ENCODE measurements around the gene CWC27. TPM values are rescaled to one million over a fixed set of nuclear protein-coding genes. Genes with fewer than 3 reads are reported as not detected.

The CWC27 gene
- total RNA-seq, 1 donor from 2014 or later: 28.9 TPM

DNA sequence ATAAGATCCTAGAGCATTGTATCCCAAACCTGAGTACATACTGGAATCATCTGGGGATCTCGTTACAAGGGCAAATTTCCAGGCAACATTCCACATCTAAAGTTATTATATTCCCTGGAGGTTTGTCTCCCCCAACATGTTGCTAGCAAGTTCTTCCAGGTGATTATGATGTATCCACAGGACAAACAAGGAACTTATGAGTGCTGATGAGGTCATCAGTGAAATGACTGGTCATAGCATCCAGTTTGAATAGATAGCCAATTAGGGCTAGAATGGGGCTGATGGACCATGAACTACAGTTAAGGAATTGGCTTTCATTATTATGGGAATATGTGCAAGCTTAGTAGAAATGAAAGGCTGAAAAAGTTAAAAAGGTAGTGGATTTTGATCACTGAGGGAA is 115.2 kb downstream of the CWC27 start:
- Mint-ChIP-seq H3K4me3 (no peak overlapping the region), H3K27me3 (no peaks in the 10 kb centered on the region), H3K9me3 (peaks cover 2% of the 10 kb centered on the region), H3K36me3 (ENCODE audit: low read depth) (peaks cover 5% of the 10 kb centered on the region), H3K4me1 (no peaks in the 10 kb centered on the region), H3K27ac (no peak overlapping the region)
- DNase-seq (no peak), ATAC-seq (ENCODE audit: low read depth) (no peak)
- ChIA-PET POLR2A (no interaction called here), CTCF (no interaction called here)
- TF ChIP-seq, protein P1, sequence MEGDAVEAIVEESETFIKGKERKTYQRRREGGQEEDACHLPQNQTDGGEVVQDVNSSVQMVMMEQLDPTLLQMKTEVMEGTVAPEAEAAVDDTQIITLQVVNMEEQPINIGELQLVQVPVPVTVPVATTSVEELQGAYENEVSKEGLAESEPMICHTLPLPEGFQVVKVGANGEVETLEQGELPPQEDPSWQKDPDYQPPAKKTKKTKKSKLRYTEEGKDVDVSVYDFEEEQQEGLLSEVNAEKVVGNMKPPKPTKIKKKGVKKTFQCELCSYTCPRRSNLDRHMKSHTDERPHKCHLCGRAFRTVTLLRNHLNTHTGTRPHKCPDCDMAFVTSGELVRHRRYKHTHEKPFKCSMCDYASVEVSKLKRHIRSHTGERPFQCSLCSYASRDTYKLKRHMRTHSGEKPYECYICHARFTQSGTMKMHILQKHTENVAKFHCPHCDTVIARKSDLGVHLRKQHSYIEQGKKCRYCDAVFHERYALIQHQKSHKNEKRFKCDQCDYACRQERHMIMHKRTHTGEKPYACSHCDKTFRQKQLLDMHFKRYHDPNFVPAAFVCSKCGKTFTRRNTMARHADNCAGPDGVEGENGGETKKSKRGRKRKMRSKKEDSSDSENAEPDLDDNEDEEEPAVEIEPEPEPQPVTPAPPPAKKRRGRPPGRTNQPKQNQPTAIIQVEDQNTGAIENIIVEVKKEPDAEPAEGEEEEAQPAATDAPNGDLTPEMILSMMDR (IDR thresholded peaks at IDR 0.05): no peak
- intact Hi-C loops (cut with micrococcal nuclease): no loop called here

DNA sequence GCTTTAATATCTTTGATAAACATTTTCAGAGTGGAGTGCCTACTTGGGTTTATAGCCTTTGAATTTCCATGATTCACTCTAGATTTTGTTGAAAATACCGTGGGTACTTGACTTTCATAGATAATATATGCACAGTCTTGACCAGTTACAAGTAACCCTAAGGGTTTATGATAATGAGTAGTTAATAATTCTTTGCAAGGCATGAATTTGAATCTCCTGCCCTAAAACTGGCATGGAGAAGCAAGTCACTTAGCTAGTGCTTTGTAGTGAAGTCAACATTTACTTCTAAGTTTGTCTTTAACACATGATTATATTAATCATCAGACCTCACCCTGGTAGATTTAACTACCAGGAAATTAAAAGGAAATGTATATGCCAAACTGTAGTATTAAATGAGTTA is 115.8 kb downstream of the CWC27 start:
- no peak for DNase-seq
- H3K36me3 Mint-ChIP-seq (ENCODE audit: low read depth): peaks cover 7% of the 10 kb centered on the region
- ChIA-PET POLR2A (no interaction called here), CTCF (no interaction called here)
- intact Hi-C loops (cut with micrococcal nuclease): no loop called here
- H3K4me1 Mint-ChIP-seq: no peaks in the 10 kb centered on the region
- TF ChIP-seq, protein P1 (IDR thresholded peaks at IDR 0.05): no peak
- no peak overlapping the region for H3K4me3 Mint-ChIP-seq
- H3K27ac Mint-ChIP-seq: no peak overlapping the region
- peaks cover 2% of the 10 kb centered on the region for H3K9me3 Mint-ChIP-seq
- no peak for ATAC-seq (ENCODE audit: low read depth)
- no peaks in the 10 kb centered on the region for H3K27me3 Mint-ChIP-seq

DNA sequence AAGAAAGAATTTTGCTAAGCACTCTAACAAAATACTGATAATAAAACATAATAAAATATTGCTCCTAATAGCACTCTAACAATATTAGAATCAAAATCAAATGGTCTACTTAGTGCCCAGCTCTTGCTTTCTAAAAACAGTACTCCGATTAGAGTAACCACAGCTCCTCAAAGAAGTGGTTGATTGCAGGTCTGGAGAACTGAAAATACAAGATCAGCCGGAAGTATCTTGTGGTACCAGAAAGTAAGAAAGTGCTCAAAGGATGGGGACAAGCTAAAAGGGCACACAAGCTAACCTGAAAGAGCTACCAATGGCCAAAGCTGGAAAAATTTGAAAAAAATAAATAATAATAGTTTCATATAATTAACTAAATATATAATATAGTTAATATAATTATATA is 119.2 kb downstream of the CWC27 start:
- Mint-ChIP-seq H3K4me1 (no peaks in the 10 kb centered on the region), H3K36me3 (ENCODE audit: low read depth) (peaks cover 8% of the 10 kb centered on the region), H3K9me3 (no peaks in the 10 kb centered on the region), H3K27me3 (no peaks in the 10 kb centered on the region), H3K4me3 (no peak overlapping the region), H3K27ac (no peak overlapping the region)
- ChIA-PET CTCF (no interaction called here), POLR2A (no interaction called here)
- ATAC-seq (ENCODE audit: low read depth) (no peak), DNase-seq (no peak)
- intact Hi-C loops (cut with micrococcal nuclease): no loop called here
- TF ChIP-seq, protein P1 (IDR thresholded peaks at IDR 0.05): no peak

DNA sequence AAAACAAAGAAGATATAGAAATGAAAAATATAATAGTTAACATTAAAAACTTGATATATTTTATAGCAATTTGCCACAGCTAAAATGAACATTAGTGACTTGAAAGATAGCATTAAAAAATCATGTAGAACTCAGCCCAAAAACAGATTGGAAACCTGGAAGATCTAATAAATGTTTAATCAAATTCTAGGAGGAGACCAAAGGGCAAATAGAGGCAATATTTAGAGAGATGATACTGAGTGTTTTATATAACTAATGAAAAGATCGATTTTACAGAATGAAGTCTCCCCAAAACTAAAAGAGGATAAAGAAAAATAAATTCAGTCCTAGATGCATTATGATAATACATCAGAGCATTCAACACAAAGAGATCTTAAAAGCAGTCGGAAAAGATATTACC is 127.0 kb downstream of the CWC27 start:
- POLR2A ChIA-PET: no interaction called here
- Mint-ChIP-seq H3K36me3 (ENCODE audit: low read depth) (peaks cover 31% of the 10 kb centered on the region), H3K27me3 (no peaks in the 10 kb centered on the region), H3K9me3 (no peaks in the 10 kb centered on the region), H3K27ac (no peak overlapping the region), H3K4me3 (no peak overlapping the region), H3K4me1 (no peaks in the 10 kb centered on the region)
- intact Hi-C loops (cut with micrococcal nuclease): no loop called here
- no peak for ATAC-seq (ENCODE audit: low read depth)
- TF ChIP-seq, protein P1 (IDR thresholded peaks at IDR 0.05): no peak
- no peak for DNase-seq
- CTCF ChIA-PET: no interaction called here

DNA sequence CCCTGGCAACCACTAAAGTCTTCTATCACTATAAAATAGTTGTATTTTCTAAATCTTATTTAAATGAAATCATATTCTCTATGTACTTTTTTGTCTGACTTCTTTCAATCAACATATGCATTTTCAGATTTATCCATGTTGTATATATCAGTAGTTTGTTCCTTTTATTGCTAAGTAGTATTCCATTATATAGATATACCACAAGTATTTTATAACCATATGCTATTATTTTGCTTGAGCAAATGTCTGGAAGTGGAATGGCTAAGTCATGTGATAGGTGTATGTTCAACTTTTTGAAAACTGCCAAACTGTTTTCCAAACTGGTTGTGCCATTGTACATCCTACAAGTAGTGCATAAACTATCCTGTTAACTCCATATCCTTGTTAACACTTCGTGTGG is 131.1 kb downstream of the CWC27 start:
- Mint-ChIP-seq H3K27me3 (no peaks in the 10 kb centered on the region), H3K36me3 (ENCODE audit: low read depth) (peaks cover 48% of the 10 kb centered on the region), H3K4me3 (no peak overlapping the region), H3K9me3 (no peaks in the 10 kb centered on the region), H3K27ac (no peak overlapping the region), H3K4me1 (no peaks in the 10 kb centered on the region)
- DNase-seq (no peak), ATAC-seq (ENCODE audit: low read depth) (no peak)
- POLR2A ChIA-PET: no interaction called here
- TF ChIP-seq, protein P1 (IDR thresholded peaks at IDR 0.05): no peak
- CTCF ChIA-PET: no interaction called here
- intact Hi-C loops (cut with micrococcal nuclease): no loop called here

All from activated B cell treated with CpG ODN at 0.5 μM for 24 hours (primary cell).